Endodermal cell (in vitro differentiated cells): ENCODE results near the gene FAM83D. TPM values are rescaled to one million over a fixed set of nuclear protein-coding genes. Genes with fewer than 3 reads are reported as not detected.

Experiments
- DNase-seq: peaks from one replicate; pipeline ENCODE4 v3.0.0-alpha.2; 2017
- H3K27ac ChIP-seq: 2 replicates; pipeline ENCODE4 v1.5.1; 2013; ENCODE audit warnings: mild to moderate bottlenecking, low read depth, low read length, moderate library complexity
- H3K27me3 ChIP-seq: 2 replicates; pipeline ENCODE4 v1.6.1; 2013; ENCODE audit warnings: mild to moderate bottlenecking, low read length, moderate library complexity; ENCODE audit not compliant: insufficient read depth, control insufficient read depth, poor library complexity, severe bottlenecking
- H3K36me3 ChIP-seq: 2 replicates; pipeline ENCODE4 v1.7.0; 2013; ENCODE audit warnings: mild to moderate bottlenecking, low read length, moderate library complexity; ENCODE audit not compliant: control insufficient read depth, insufficient read depth
- H3K4me1 ChIP-seq: one replicate; pipeline ENCODE4 v1.7.0; 2013; ENCODE audit warnings: low read length; ENCODE audit not compliant: control insufficient read depth, insufficient read depth
- H3K4me3 ChIP-seq: 2 replicates; pipeline ENCODE4 v1.5.1; 2013; ENCODE audit warnings: mild to moderate bottlenecking, low read length, moderate library complexity
- H3K9ac ChIP-seq: 2 replicates; pipeline ENCODE4 v1.6.1; 2013; ENCODE audit warnings: mild to moderate bottlenecking, low read length, moderate library complexity; ENCODE audit not compliant: poor library complexity, severe bottlenecking; ENCODE audit errors: extremely low read depth
- H3K9me3 ChIP-seq: 2 replicates; pipeline ENCODE4 v1.6.1; 2013; ENCODE audit warnings: mild to moderate bottlenecking, low read length, moderate library complexity; ENCODE audit not compliant: control insufficient read depth
- H3K27ac Mint-ChIP-seq: 2 replicates; pipeline ENCODE4 v1.8.0; 2020; ENCODE audit warnings: mixed read lengths
- H3K27me3 Mint-ChIP-seq: 2 replicates; pipeline ENCODE4 v1.8.0; 2021; ENCODE audit warnings: mild to moderate bottlenecking, mixed read lengths; ENCODE audit not compliant: insufficient read depth
- H3K36me3 Mint-ChIP-seq: 2 replicates; pipeline ENCODE4 v1.8.0; 2020; ENCODE audit warnings: low read depth, mixed read lengths
- H3K4me1 Mint-ChIP-seq: 2 replicates; pipeline ENCODE4 v1.8.0; 2020; ENCODE audit warnings: mixed read lengths
- H3K4me3 Mint-ChIP-seq: 2 replicates; pipeline ENCODE4 v1.8.0; 2020; ENCODE audit warnings: mild to moderate bottlenecking, moderate library complexity, mixed read lengths
- H3K9me3 Mint-ChIP-seq: 2 replicates; pipeline ENCODE4 v1.8.0; 2020; ENCODE audit warnings: mild to moderate bottlenecking, mixed read lengths
- CTCF ChIP-seq: fragments of 200-600 bp; sonication (generic); conservative IDR thresholded peaks from 2 replicates; pipeline ENCODE4 v1.5.0; 2021; ENCODE audit warnings: antibody characterized with exemption, mild to moderate bottlenecking
- WGBS, 2 experiments: methylation state at CpG; one replicate each; pipeline versions ENCODE4 v1.1.5 to v1.1.7; 2013; ENCODE audit warnings: missing lambda C conversion rate in 2 of 2, mixed read lengths in 1 of 2; ENCODE audit not compliant: insufficient coverage in 1 of 2, insufficient read length in 1 of 2; 5-methylcytosine and 5-hydroxymethylcytosine counted together
- total RNA-seq, 2 donors: library from RNA; stranded (reverse); fragmentation: NEBNext Ultra II Directional in 1 of 2; extraction: Animal tissue kit (Norgen Biotek cat#: 25700) in 1 of 2; gene quantifications; 2 replicates in 1 of 2; 3 replicates in 1 of 2; pipeline ENCODE4 v1.2.1, GENCODE V29; 2021

Gene FAM83D
- total RNA-seq, 2 donors from 2014 or later = 34.8 to 39.9 TPM

GRCh38 chr20:38945012-38945411, 18.8 kb downstream of the FAM83D start:
- Mint-ChIP-seq H3K9me3 (no peaks in the 10 kb centered on the region), H3K27me3 (no peaks in the 10 kb centered on the region), H3K27ac (no peak overlapping the region), H3K4me3 (no peak overlapping the region), H3K36me3 (peaks cover 58% of the 10 kb centered on the region), H3K4me1 (no peaks in the 10 kb centered on the region)
- TF ChIP-seq CTCF = no peak
- H3K9me3 ChIP-seq = no peaks in the 10 kb centered on the region
- DNase-seq = no peak
- no peaks in the 10 kb centered on the region for H3K27me3 ChIP-seq
- H3K9ac ChIP-seq = no peak overlapping the region
- H3K36me3 ChIP-seq = peaks cover 79% of the 10 kb centered on the region
- no peak overlapping the region for H3K27ac ChIP-seq
- no peaks in the 10 kb centered on the region for H3K4me1 ChIP-seq
- H3K4me3 ChIP-seq = no peak overlapping the region
- WGBS, 2 experiments = 100% methylated on average over 2 of the region's 3 CpGs

GRCh38 chr20:38946836-38947235, 20.6 kb downstream of the FAM83D start:
- Mint-ChIP-seq H3K27ac (no peak overlapping the region), H3K27me3 (no peaks in the 10 kb centered on the region), H3K9me3 (no peaks in the 10 kb centered on the region), H3K36me3 (peaks cover 66% of the 10 kb centered on the region), H3K4me3 (no peak overlapping the region), H3K4me1 (no peaks in the 10 kb centered on the region)
- no peak for TF ChIP-seq CTCF
- Histone ChIP-seq H3K4me1 (no peaks in the 10 kb centered on the region), H3K27ac (no peak overlapping the region), H3K4me3 (no peak overlapping the region), H3K9me3 (no peaks in the 10 kb centered on the region), H3K36me3 (peaks cover 86% of the 10 kb centered on the region), H3K27me3 (no peaks in the 10 kb centered on the region), H3K9ac (no peak overlapping the region)
- 99 to 100% methylated on average over 2 to 3 of the region's 3 CpGs for WGBS, 2 experiments
- DNase-seq = no peak

- Histone ChIP-seq H3K4me3 (no peak overlapping the region), H3K36me3 (peaks cover 86% of the 10 kb centered on the region)
- H3K27me3 Mint-ChIP-seq = no peaks in the 10 kb centered on the region
Observed at GRCh38 chr20:38947931-38948362, 21.7 kb downstream of the FAM83D start.

More at GRCh38 chr20:38947931-38948362, 21.7 kb downstream of the FAM83D start:
- 95 to 96% methylated on average over 7 of the region's 7 CpGs for WGBS, 2 experiments
- Mint-ChIP-seq H3K27ac (no peak overlapping the region), H3K36me3 (peaks cover 64% of the 10 kb centered on the region), H3K4me1 (no peaks in the 10 kb centered on the region), H3K4me3 (no peak overlapping the region), H3K9me3 (no peaks in the 10 kb centered on the region)
- no peak for DNase-seq
- Histone ChIP-seq H3K9ac (no peak overlapping the region), H3K4me1 (no peaks in the 10 kb centered on the region), H3K27me3 (no peaks in the 10 kb centered on the region), H3K27ac (no peak overlapping the region), H3K9me3 (no peaks in the 10 kb centered on the region)
- TF ChIP-seq CTCF = no peak
